Ovary (tissue), 3 donors: ENCODE measurements around the gene SVOPL.

Experiments
- CTCF ChIP-seq, 3 donors: fragments of 450-650 bp in 2 of 3; fragments of 200-600 bp in 1 of 3; IDR thresholded peaks; one replicate each; pipeline versions ENCODE4 v1.5.1 to v1.8.0; 2016 to 2022; ENCODE audit warnings: antibody characterized with exemption in 3 of 3, mild to moderate bottlenecking in 1 of 3
- EP300 ChIP-seq: sonication (generic); formaldehyde crosslinking; IDR thresholded peaks from one replicate; pipeline ENCODE4 v1.6.1; 2017; ENCODE audit warnings: antibody characterized with exemption
- POLR2A ChIP-seq: fragments of 450-650 bp; IDR thresholded peaks from one replicate; pipeline ENCODE4 v1.6.1; 2017; ENCODE audit warnings: antibody characterized with exemption, mild to moderate bottlenecking, moderate library complexity
- donor health status: DM: no; HTN: no; CAD: no.

- TF ChIP-seq CTCF (IDR thresholded peaks at IDR 0.05) (no peak), EP300 (no peak), POLR2A (no peak)
These were observed 150.1 kb downstream of the SVOPL start for GRCh38 chr7:138551102-138551501.
